Activated T-cell treated with anti-CD3 and anti-CD28 coated beads, Interleukin-2, amount 50 U/mL, for 4 hours (primary cell): ENCODE data around the gene ALDH4A1. TPM values are rescaled to one million over a fixed set of nuclear protein-coding genes. Genes with fewer than 3 reads are reported as not detected.
"Not testable (repeated sequence)": the region's sequence is repeated elsewhere in the genome, so short reads cannot be mapped to it uniquely, and the experiment has no call there.

Experiments used
- ATAC-seq, 2 donors: fragments of 200-7000 bp; cut with Tn5 transposase; one replicate each; pipeline ENCODE4 v1.10.0; 2021
- DNase-seq: peaks from one replicate; pipeline ENCODE4 v3.0.0-alpha.2; 2020
- H3K27me3 Mint-ChIP-seq: one replicate; pipeline ENCODE4 v1.8.0; 2021; ENCODE audit warnings: low read depth, mixed read lengths
- H3K36me3 Mint-ChIP-seq: one replicate; pipeline ENCODE4 v1.8.0; 2022; ENCODE audit warnings: mixed read lengths; ENCODE audit not compliant: insufficient read depth
- H3K4me1 Mint-ChIP-seq: one replicate; pipeline ENCODE4 v1.8.0; 2021; ENCODE audit warnings: low read depth, mixed read lengths
- H3K4me3 Mint-ChIP-seq: one replicate; pipeline ENCODE4 v1.8.0; 2021; ENCODE audit warnings: mild to moderate bottlenecking, moderate library complexity, mixed read lengths
- H3K9me3 Mint-ChIP-seq: one replicate; pipeline ENCODE4 v1.8.0; 2021; ENCODE audit warnings: mixed read lengths
- total RNA-seq, 3 donors: library from RNA; stranded (reverse); gene quantifications; one replicate each; pipeline ENCODE4 v1.2.1, GENCODE V29; 2021

The ALDH4A1 gene
- total RNA-seq, 3 donors from 2014 or later: 4.2 to 4.6 (median 4.4) TPM

GRCh38 chr1:18858070-18858688, 44.2 kb downstream of the ALDH4A1 start:
- Mint-ChIP-seq H3K36me3 (no peaks in the 10 kb centered on the region), H3K4me1 (no peaks in the 10 kb centered on the region), H3K9me3 (no peaks in the 10 kb centered on the region), H3K27me3 (peaks cover 5% of the 10 kb centered on the region), H3K4me3 (no peak overlapping the region)
- ATAC-seq (no peak), DNase-seq (no peak)

DNA sequence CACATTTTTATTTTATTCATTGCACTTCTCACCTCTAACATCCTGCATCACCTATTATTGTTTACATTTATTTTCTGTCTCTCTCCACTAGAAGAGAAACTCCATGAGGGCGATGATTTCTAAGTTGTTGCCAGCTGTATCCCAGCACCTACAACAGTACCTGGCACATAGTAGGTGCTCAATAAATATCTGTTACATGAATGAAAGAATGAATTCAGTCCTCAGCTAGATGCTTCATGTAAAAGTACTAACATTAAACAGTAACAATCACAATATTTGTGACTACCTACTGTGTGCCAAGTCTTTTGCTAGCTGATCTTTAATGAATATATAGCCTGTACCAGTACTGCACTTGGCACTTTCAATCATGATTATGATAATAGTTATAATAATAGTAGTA, 45.9 kb downstream of the ALDH4A1 start:
- Mint-ChIP-seq H3K27me3 (peaks cover 5% of the 10 kb centered on the region), H3K4me3 (no peak overlapping the region), H3K4me1 (no peaks in the 10 kb centered on the region), H3K9me3 (no peaks in the 10 kb centered on the region), H3K36me3 (no peaks in the 10 kb centered on the region)
- DNase-seq: no peak
- no peak for ATAC-seq

DNA sequence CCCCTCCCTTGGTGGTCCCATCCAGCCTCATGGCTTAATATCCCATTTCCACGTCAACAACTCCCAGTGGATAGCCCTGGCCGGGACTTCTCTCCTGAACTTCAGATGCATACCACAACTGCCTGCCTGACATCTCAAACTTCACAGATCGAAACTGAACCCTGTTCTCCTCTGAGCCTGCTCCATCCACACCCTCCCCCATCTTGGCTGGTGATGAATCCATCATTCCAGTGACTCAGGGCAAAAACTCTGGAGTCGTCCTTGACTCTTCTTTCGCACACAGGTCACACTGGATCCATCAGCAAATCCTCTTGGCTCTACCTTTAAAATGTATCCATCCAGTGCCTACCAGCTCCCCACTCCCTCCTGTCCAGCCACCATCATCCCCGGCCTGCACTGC, 46.8 kb downstream of the ALDH4A1 start:
- no peak for ATAC-seq
- Mint-ChIP-seq H3K27me3 (peaks cover 5% of the 10 kb centered on the region), H3K4me3 (no peak overlapping the region), H3K36me3 (no peaks in the 10 kb centered on the region), H3K4me1 (no peaks in the 10 kb centered on the region), H3K9me3 (no peaks in the 10 kb centered on the region)
- no peak for DNase-seq

DNA sequence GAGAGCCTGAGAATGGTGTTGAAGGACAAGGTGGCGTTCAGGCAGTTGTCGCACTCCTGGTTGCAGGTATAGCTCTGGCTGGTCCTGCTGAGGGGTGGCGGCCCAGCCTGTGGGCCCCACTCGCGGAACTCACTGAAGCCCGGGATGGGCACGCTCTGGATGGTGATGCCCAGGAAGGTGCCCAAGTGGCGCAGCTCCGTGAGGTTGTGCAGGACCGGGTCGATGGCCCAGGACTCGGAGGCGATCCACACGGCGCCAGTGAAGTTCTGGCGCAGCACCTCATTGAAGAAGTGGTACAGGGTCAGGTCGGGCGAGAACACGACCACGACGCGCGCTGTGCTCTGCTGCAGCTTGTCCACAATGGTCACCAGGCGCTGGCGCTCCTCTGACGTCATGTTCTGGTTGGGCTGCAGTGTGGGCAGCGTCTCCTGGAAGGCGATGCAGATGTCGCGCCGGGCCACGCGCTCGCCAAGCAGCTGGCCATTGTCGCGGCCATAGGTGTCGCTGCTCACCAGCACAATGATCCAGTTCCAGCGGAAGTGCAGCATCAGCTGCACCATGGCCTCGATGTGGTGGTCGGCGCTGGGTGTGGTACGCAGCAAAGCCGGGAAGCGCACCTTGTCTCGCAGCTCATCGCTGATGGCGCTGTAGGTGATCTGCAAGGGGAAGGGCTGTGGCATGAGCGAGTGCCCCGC, 47.9 kb downstream of the ALDH4A1 start:
- Mint-ChIP-seq H3K27me3 (peaks cover 5% of the 10 kb centered on the region), H3K36me3 (no peaks in the 10 kb centered on the region), H3K4me3 (no peak overlapping the region), H3K9me3 (no peaks in the 10 kb centered on the region), H3K4me1 (no peaks in the 10 kb centered on the region)
- ATAC-seq (no peak), DNase-seq (no peak)

DNA sequence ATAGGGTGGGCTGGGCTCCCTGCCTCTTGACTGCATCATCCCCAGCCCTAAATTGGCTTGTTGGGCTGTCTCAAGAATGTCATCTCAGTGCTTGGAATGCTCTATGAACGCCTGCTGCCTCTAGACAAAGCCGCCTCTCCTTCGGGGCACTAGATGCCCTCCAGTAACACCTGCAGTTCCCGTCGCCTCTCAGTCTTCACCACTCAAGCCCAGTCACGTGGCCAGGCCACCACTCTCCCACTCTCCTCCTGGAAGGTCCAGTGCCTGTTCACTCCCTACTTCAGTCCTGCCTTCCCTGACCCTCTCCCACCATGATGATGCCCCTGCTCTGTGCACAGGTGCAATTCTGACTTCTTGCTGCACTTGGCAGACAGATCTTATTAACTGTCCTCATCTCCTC, 49.9 kb downstream of the ALDH4A1 start:
- ATAC-seq (no peak), DNase-seq (no peak)
- H3K27me3 Mint-ChIP-seq: peaks cover 7% of the 10 kb centered on the region
- no peak overlapping the region for H3K4me3 Mint-ChIP-seq
- no peaks in the 10 kb centered on the region for H3K36me3 Mint-ChIP-seq
- no peaks in the 10 kb centered on the region for H3K4me1 Mint-ChIP-seq
- H3K9me3 Mint-ChIP-seq: no peaks in the 10 kb centered on the region

DNA sequence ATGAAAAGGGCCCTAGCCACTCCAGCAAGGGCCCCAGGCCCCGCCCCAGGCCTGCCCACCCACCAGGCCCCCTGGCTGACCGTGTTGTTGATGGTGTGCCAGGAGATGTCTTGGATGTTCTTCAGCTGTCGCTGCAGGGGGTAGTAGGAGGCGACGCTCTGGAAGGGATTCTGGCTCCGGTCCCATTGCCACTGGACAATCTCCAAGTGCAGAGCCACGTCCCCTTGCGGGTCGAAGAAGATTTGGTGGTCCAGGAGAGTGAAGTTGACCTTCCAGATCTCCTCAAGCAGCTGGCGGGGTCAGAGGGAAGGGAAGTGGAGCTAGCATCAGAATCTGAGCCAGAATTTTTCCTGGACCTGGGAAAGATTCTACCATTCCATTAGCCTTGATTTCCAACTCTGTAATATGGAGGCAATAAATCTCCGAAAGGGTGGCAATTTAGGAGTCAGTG, 53.1 kb downstream of the ALDH4A1 start:
- Mint-ChIP-seq H3K4me1 (no peaks in the 10 kb centered on the region), H3K9me3 (peaks cover under 1% of the 10 kb centered on the region), H3K4me3 (no peak overlapping the region), H3K36me3 (no peaks in the 10 kb centered on the region), H3K27me3 (peaks cover 3% of the 10 kb centered on the region)
- ATAC-seq (no peak), DNase-seq (no peak)

DNA sequence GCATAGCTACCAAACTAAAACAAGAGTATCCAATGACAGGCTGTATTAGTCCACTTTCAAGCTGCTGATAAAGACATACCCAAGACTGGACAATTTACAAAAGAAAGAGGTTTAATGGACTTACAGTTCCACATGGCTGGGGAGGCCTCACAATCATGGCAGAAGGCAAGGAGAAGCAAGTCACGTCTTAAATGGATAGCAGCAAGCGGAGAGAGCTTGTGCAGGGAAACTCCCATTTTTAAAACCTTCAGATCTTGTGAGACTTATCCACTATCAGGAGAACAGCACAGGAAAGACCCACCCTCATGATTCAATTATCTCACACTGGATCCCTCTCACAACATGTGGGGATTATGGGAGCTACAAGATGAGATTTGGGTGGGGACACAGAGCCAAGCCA, 54.6 kb downstream of the ALDH4A1 start:
- not testable (repeated sequence) for H3K27me3 Mint-ChIP-seq, ATAC-seq

DNA sequence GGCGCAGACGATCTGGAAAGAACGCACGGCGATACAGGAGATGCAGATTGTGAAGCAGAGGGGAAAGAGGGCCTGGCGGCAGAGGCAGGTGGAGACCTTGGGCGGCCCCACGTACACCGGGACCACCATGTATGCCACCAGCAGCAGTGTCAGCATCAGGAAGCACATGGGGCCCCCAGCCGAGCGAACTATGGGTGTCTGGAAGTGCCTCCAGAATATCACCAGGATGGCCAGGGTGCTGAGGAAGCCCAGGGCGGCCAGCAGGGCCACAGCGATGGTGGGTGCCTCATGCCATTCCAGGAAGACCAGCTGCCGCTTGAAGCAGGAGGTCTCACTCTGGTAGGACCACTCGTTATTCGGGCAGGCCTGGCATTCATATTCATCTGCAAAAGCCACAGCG, 62.2 kb downstream of the ALDH4A1 start:
- no peaks in the 10 kb centered on the region for H3K4me1 Mint-ChIP-seq
- ATAC-seq (no peak), DNase-seq (no peak)
- no peak overlapping the region for H3K4me3 Mint-ChIP-seq
- peaks cover 4% of the 10 kb centered on the region for H3K9me3 Mint-ChIP-seq
- H3K36me3 Mint-ChIP-seq: no peaks in the 10 kb centered on the region
- H3K27me3 Mint-ChIP-seq: peaks cover 12% of the 10 kb centered on the region

More for the DNA sequence above, 54.6 kb downstream of the ALDH4A1 start:
- H3K36me3 Mint-ChIP-seq, H3K4me1 Mint-ChIP-seq, H3K9me3 Mint-ChIP-seq, H3K4me3 Mint-ChIP-seq, DNase-seq: not testable (repeated sequence)

- DNase-seq (no peak), ATAC-seq (no peak)
- Mint-ChIP-seq H3K4me1 (no peaks in the 10 kb centered on the region), H3K36me3 (no peaks in the 10 kb centered on the region), H3K9me3 (no peaks in the 10 kb centered on the region), H3K4me3 (no peak overlapping the region), H3K27me3 (peaks cover 18% of the 10 kb centered on the region)
Observed at GRCh38 chr1:18836654-18837053, 65.7 kb downstream of the ALDH4A1 start.

DNA sequence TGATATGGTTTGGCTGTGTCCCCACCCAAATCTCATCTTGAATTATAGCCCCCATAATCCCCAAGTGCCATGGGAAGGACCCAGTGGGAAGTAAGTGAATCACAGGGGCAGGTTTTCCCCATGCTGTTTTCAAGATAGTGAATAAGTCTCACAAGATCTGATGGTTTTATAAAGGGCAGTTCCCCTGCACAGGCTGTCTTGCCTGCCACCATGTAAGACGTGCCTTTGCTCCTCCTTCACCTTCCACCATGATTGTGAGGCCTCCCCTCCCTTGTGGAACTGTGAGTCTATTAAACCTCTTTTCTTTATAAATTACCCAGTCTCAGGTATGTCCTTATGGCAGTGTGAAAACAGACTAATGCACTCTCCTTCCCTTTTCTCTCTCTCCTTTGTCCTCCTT, 70.0 kb downstream of the ALDH4A1 start:
- not testable (repeated sequence) for H3K36me3 Mint-ChIP-seq, H3K4me3 Mint-ChIP-seq, DNase-seq, H3K4me1 Mint-ChIP-seq, ATAC-seq, H3K9me3 Mint-ChIP-seq
- peaks cover 20% of the 10 kb centered on the region for H3K27me3 Mint-ChIP-seq

- H3K27me3 Mint-ChIP-seq: peaks cover 21% of the 10 kb centered on the region
- H3K36me3 Mint-ChIP-seq: no peaks in the 10 kb centered on the region
- H3K9me3 Mint-ChIP-seq: no peaks in the 10 kb centered on the region
- no peak overlapping the region for H3K4me3 Mint-ChIP-seq
- no peak for DNase-seq
- H3K4me1 Mint-ChIP-seq: no peaks in the 10 kb centered on the region
- no peak for ATAC-seq
Observed at GRCh38 chr1:18831656-18832055, 70.7 kb downstream of the ALDH4A1 start.

DNA sequence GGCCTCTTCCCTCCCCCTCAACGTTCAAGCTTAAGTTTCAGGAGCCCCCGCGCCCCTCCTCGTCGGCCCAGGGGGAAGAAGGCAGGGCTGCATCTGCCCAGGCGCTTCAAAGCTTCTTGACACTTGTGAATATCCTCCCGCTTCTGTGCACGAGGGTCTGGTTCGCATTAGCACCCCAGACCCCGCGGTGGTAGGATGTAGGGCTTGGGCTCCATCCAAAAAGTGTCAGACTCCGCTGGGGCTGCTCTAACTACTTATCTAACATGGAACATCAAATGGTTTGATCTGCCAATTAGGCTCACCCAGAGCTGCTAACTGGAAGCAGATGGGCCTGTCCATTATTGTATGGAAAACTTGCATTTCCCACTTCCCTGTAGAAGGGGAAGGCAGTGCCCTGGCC, 71.8 kb downstream of the ALDH4A1 start:
- H3K9me3 Mint-ChIP-seq: no peaks in the 10 kb centered on the region
- peaks cover 23% of the 10 kb centered on the region for H3K27me3 Mint-ChIP-seq
- ATAC-seq: no peak
- no peaks in the 10 kb centered on the region for H3K36me3 Mint-ChIP-seq
- no peak for DNase-seq
- H3K4me3 Mint-ChIP-seq: no peak overlapping the region
- H3K4me1 Mint-ChIP-seq: no peaks in the 10 kb centered on the region

GRCh38 chr1:18829671-18830070, 72.7 kb downstream of the ALDH4A1 start:
- ATAC-seq: no peak
- Mint-ChIP-seq H3K9me3 (no peaks in the 10 kb centered on the region), H3K36me3 (no peaks in the 10 kb centered on the region), H3K27me3 (peaks cover 18% of the 10 kb centered on the region), H3K4me3 (no peak overlapping the region), H3K4me1 (no peaks in the 10 kb centered on the region)
- DNase-seq: no peak

GRCh38 chr1:18828224-18828623, 74.1 kb downstream of the ALDH4A1 start:
- Mint-ChIP-seq H3K4me3 (no peak overlapping the region), H3K27me3 (peaks cover 20% of the 10 kb centered on the region), H3K9me3 (no peaks in the 10 kb centered on the region), H3K4me1 (no peaks in the 10 kb centered on the region), H3K36me3 (no peaks in the 10 kb centered on the region)
- no peak for DNase-seq
- no peak for ATAC-seq

GRCh38 chr1:18823438-18823837, 78.9 kb downstream of the ALDH4A1 start:
- H3K27me3 Mint-ChIP-seq: peaks cover 37% of the 10 kb centered on the region
- H3K4me3 Mint-ChIP-seq: no peak overlapping the region
- ATAC-seq (no peak), DNase-seq (no peak)
- H3K4me1 Mint-ChIP-seq: peaks cover 2% of the 10 kb centered on the region
- H3K36me3 Mint-ChIP-seq: no peaks in the 10 kb centered on the region
- H3K9me3 Mint-ChIP-seq: no peaks in the 10 kb centered on the region
